Fibroblast of gingiva (primary cell): ENCODE measurements around the gene CSRNP3.
"Not testable (repeated sequence)": the region's sequence is repeated elsewhere in the genome, so short reads cannot be mapped to it uniquely, and the experiment has no call there.

Source experiments
- DNase-seq: peaks from one replicate; pipeline ENCODE4 v3.0.0-alpha.2; 2011; ENCODE audit warnings: low read depth

CSRNP3 gene

DNA sequence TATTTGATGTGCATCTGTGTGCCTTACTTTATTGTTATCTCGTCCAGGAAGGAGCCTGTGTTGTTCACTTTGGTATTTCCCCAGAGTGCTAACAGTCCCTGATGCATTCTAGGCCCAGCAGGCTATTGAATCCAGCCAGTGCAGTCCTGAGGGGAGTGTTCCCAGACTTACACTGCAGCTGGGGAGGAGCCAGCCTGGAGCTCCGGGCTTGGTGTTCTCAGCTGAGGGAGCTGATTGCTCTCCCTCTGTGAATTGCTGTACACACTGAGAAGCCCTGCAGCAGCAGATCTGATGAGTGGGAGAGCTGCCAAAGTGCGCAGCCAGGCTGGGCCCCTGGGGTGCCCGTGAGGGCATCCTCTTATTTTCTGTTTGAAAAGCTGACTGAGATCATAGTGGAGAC, 165.4 kb downstream of the CSRNP3 start:
- peak; percentile 38 for DNase-seq

GRCh38 chr2:165635532-165635931, 166.0 kb downstream of the CSRNP3 start:
- DNase-seq, result no peak

DNA sequence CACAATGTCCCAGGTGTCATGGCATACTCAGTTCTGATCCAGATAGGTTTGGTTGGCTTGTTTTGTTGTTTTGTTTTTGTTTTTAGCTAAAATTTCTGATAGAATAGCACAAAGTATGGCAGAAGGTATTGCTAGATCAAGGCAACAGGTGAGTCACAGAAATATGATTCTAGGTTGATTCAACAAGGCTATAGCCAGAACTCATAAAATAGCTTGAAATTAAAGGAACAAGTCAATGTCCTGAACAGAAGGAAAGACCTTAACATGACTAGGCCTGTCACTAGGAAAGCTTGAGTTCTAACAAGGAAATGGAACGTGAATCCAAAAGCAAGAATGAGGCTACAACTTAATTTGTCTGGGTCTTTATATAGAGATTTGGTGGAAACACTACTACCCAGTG, 167.5 kb downstream of the CSRNP3 start:
- no peak for DNase-seq

DNA sequence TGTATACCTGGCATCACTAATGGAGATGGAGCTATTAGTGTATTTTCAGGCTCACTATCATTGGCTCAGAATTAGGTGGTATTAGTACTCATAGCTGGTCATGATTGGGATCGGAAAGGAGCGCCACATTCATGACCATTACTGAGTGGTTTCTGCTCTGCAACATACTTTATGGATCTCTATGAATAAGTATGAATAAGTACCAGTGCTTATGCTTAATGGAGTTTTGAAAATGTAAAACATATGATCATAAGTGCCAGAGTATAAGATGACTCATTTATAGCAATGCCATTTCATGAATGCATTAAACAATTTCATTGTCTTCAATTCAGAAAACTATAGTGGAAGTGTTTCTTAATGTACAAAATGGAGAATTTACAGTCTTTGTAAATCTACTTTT, 167.9 kb downstream of the CSRNP3 start:
- DNase-seq, result no peak

GRCh38 chr2:165639504-165639903, 170.0 kb downstream of the CSRNP3 start:
- no peak for DNase-seq

DNA sequence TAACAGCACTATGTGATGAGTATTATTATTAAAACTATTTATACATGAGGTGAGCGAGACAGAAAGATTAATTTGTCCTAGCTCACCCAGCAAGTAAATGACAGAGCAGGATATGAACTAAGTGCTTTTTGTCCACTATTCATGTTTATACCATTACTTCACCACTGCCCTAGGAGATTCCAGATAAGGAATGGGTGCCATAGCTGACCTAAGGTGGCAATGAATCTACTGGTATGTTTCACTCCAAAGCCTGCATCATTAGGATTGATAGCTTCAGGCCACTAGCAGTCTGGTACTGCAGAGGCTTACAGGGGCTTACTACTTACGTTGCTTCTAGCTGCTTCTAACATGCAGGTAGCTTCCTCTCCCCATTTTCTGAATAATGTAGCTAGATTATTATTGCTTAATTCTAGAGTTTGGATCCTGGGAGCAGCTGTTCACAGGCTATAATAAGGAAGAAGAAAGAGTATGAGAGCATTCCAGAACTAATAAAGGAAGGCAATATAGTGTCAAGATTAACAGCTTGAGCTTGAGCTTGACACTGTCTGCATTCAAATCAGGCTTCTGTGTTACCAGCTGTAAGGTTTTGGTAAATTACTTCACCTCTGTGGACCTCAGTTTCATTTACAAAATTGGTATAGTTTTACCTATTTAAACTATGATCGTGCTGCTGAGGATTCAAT, 170.9 kb downstream of the CSRNP3 start:
- no peak for DNase-seq

GRCh38 chr2:165645930-165646831, 176.7 kb downstream of the CSRNP3 start:
- DNase-seq, result peak; percentile 81

GRCh38 chr2:165647409-165647808, 177.9 kb downstream of the CSRNP3 start:
- DNase-seq, result no peak

DNA sequence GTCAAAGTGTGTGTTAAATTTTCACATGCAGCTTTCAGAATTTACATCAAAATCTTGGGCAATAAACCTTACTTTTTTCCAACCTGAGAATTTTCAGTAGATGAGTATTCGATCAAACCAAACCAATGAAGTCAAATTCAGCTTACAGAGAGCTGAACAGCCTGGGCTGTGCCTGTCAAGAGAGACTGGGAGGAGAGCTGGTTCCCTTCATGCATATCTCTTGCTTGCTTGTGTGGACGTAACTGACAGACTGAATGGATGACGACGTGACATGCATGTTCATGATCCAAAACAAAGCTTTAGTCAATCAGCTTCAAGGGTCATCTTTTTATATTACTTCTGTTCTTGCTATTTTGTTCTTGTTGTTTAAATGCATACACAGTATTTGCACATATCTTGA, 179.3 kb downstream of the CSRNP3 start:
- DNase-seq, result no peak

- DNase-seq, result no peak
Observed at GRCh38 chr2:165651233-165651632, 181.7 kb downstream of the CSRNP3 start.

DNA sequence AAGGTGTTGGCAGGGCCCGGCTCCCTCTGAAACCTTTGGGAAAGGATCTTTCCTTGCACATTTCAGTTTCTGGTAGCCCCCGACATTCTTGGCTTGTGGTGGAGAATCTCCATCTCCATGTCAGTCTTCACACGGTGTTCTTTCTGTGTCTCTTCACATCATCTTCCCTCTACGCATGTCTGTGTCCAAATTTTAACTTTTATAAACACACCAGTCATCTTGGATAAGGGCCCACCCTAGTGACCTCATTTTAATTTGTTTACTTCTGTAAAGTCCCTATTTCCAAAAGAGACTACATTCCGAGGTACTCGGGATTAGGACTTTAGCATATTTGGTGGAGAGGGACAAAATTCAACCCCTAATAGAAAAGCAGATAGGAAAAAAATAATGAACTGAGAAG, 186.2 kb downstream of the CSRNP3 start:
- DNase-seq, result peak; percentile 8

- no peak for DNase-seq
Observed at GRCh38 chr2:165660361-165660760, 190.9 kb downstream of the CSRNP3 start.

DNA sequence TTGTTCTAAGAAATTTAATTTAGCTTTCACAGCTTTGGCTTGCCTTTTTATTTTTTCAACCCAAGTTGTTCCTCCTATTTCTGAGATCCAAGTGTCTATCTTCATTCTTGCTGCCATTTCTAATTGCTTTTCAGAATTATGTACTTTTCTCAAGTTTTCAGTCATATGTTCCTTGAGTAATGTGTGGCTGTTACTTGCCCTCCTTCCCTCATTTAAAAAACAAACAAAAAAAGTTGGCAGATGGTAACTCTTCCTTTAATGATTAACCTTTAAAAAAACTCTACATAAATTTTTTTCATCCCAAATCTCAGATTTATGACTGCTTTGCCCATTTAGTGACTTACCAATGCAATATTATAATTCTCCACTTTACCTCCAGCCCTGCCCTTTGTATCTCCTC, 193.2 kb downstream of the CSRNP3 start:
- DNase-seq, result no peak

- no peak for DNase-seq
Observed at GRCh38 chr2:165665614-165666013, 196.1 kb downstream of the CSRNP3 start.

DNA sequence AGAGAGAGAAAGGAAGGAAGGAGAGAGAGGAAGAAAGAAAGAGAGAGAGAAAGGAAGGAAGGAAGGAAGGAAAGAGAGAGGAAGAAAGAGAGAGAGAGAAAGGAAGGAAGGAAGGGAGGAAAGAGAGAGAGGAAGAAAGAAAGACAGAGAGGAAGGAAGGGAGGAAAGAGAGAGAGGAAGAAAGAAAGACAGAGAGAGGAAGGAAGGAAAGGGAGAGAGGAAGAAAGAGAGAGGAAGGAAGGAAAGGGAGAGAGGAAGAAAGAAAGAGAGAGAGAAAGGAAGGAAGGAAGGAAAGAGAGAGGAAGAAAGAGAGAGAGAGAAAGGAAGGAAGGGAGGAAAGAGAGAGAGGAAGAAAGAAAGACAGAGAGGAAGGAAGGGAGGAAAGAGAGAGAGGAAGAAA, 196.6 kb downstream of the CSRNP3 start:
- DNase-seq, result not testable (repeated sequence)

- no peak for DNase-seq
Observed at GRCh38 chr2:165666605-165667004, 197.1 kb downstream of the CSRNP3 start.

DNA sequence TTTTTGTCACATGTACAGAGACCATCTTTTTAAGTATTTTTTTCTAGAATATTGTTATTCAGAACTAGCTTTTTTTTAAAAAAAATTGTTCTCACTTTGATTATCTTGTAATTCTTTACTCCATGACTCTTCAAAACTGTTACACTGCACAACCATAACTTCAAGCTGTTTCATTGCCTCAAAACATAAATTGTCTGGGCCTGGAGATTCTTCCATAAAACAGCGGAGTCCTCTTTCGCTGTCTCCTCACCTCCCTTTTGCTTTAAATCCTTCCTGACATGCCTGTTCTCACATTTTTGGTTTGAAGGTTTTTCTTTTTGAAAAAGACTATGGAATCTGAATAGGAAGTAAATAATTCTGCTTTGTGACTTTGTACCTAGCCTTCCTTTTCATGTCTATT, 197.9 kb downstream of the CSRNP3 start:
- DNase-seq, result no peak

GRCh38 chr2:165674780-165675179, 205.3 kb downstream of the CSRNP3 start:
- DNase-seq, result no peak

DNA sequence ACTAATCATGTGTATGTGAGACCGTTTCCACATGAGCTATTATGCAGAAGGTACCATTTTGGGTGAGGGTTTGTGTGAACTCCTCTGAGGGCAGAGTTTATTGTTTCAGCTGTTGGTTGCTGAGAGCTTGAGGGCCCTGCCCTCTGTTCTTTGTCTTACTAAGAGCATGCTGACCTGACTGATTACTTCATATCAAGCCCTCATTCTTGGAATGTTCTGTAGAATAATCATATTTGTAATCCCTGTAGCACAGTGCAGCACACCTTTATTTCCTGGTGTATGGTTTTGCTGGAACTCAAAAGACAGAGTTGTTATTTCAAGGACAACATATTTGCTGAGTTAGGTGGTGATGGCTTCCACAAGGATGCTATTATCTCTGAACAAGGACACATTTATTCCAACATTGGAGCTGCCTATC, 206.1 kb downstream of the CSRNP3 start:
- no peak for DNase-seq

DNA sequence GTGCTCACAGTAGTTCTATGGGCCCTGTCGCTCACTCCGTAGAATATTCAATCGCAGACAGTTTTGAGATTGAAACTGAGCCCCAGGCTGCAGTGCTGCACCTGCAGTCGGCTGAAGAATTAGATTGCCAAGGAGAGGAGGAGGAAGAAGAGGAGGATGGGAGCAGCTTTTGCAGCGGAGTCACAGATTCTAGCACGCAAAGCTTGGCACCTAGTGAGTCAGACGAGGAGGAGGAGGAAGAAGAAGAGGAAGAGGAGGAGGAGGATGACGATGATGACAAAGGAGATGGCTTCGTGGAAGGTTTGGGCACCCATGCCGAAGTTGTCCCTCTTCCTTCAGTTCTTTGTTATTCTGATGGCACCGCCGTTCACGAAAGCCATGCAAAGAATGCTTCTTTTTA, 209.4 kb downstream of the CSRNP3 start:
- DNase-seq, result no peak

DNA sequence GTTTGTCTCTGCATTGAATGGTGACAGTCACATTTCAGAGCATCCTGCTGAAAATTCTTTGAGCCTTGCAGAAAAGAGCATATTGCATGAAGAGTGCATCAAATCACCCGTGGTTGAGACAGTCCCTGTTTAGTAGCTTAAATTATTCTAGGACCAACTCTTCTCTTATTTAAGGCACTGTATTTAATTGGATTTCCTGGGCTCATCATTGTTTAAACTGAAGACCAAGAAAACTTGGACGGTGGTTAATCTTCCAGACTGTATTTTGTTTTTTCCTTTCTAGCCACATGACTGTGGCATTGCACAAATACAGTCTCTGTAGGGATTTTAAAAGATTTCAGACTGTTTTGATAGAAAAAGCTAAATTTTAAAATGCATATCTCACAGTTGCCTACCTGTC, 210.1 kb downstream of the CSRNP3 start:
- DNase-seq, result no peak

DNA sequence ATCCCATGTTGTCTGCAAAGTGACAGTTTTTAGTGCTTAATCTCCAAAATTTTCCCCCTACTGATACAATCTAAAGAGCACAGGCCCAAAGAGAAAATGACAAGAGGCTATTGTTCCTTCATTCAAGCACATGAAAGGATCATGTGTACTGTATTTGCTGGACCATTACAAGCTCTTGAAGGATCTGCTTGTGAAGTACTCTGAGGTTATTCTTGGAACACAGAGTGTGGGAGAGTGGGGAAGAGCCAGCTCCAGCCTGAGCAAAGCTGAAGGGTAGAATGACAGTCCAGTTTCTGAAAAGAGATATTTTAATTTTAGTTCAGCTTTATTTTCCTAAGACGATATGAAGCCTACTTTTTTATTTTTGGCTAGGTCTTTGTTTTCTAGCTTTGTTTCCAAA, 212.3 kb downstream of the CSRNP3 start:
- no peak for DNase-seq

DNA sequence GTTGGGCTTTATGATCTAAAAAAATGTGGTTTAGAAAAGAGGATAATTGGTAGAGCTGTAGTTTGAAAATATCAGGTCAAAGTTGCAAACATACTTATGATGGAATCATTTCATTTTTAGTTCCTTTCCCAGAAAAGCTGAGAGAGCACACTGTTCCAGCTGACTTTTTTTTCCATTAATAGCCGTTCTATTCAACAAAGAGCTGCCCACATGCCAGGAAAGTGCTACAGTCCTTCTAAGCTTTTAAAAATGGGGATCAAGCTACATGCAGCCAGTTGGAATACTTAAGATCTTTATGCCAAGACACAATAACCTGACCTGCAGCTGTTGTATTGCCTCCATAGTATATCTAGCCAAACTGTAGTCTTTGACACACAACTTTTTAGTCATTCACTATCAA, 213.0 kb downstream of the CSRNP3 start:
- no peak for DNase-seq

DNA sequence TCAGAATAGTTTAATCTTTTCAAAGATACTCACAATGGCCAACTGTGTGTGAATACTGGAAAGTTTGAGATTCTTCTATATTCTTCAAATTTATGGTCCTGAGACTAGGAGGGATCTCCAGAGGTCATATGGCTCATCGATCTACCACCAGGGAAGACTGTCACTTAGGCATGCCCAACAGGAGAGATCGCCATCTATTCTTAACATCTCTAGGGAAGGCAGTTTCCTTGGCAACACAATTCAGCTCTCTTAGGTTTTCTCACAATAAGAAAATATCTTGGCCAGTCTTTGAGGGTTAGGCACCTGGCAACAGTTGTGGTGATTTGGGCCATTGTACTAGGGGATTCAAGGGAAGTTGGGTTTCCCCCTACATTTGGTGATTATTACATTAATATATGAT, 217.3 kb downstream of the CSRNP3 start:
- no peak for DNase-seq
